Measurements from ENCODE around the gene SNX33.

DNA sequence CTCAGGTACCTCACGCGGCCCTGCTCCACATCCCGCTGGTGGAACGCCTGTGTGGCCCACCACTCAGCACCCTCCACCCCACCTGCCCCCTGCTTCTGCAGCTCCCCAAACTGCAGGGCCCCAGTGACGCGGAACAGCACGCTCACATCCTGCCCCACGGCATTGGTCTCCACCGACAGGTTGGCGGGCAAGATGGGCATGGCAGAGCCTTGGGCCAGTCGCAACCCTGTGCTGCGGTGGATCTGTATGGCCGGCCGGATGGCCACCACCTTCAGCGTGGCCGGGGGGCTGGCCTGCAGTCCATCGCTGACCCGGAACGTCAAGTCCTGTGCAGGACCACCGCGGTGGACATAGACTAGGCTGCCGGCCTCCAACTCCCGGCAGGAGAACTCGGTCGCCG lies 41.1 kb downstream of the SNX33 start:
- no peak for TF ChIP-seq EZH2phosphoT487 (IDR thresholded peaks at IDR 0.05; ENCODE audit: unreplicated experiment)
- TF ChIP-seq, protein P1, sequence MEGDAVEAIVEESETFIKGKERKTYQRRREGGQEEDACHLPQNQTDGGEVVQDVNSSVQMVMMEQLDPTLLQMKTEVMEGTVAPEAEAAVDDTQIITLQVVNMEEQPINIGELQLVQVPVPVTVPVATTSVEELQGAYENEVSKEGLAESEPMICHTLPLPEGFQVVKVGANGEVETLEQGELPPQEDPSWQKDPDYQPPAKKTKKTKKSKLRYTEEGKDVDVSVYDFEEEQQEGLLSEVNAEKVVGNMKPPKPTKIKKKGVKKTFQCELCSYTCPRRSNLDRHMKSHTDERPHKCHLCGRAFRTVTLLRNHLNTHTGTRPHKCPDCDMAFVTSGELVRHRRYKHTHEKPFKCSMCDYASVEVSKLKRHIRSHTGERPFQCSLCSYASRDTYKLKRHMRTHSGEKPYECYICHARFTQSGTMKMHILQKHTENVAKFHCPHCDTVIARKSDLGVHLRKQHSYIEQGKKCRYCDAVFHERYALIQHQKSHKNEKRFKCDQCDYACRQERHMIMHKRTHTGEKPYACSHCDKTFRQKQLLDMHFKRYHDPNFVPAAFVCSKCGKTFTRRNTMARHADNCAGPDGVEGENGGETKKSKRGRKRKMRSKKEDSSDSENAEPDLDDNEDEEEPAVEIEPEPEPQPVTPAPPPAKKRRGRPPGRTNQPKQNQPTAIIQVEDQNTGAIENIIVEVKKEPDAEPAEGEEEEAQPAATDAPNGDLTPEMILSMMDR (conservative IDR thresholded peaks at IDR 0.05; ENCODE audit: low read depth in 2 of 2) = no peak
- TF ChIP-seq, protein P2, sequence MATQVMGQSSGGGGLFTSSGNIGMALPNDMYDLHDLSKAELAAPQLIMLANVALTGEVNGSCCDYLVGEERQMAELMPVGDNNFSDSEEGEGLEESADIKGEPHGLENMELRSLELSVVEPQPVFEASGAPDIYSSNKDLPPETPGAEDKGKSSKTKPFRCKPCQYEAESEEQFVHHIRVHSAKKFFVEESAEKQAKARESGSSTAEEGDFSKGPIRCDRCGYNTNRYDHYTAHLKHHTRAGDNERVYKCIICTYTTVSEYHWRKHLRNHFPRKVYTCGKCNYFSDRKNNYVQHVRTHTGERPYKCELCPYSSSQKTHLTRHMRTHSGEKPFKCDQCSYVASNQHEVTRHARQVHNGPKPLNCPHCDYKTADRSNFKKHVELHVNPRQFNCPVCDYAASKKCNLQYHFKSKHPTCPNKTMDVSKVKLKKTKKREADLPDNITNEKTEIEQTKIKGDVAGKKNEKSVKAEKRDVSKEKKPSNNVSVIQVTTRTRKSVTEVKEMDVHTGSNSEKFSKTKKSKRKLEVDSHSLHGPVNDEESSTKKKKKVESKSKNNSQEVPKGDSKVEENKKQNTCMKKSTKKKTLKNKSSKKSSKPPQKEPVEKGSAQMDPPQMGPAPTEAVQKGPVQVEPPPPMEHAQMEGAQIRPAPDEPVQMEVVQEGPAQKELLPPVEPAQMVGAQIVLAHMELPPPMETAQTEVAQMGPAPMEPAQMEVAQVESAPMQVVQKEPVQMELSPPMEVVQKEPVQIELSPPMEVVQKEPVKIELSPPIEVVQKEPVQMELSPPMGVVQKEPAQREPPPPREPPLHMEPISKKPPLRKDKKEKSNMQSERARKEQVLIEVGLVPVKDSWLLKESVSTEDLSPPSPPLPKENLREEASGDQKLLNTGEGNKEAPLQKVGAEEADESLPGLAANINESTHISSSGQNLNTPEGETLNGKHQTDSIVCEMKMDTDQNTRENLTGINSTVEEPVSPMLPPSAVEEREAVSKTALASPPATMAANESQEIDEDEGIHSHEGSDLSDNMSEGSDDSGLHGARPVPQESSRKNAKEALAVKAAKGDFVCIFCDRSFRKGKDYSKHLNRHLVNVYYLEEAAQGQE (IDR thresholded peaks at IDR 0.05; ENCODE audit: unreplicated experiment) = no peak
- no peak for TF ChIP-seq CREB1 (CRISPR knock-in tag; IDR thresholded peaks at IDR 0.05; ENCODE audit: low read depth)
- no peak for TF ChIP-seq EZH2 (IDR thresholded peaks at IDR 0.05; ENCODE audit: low read depth, unreplicated experiment)
- no peak for TF ChIP-seq POLR2AphosphoS5 (IDR thresholded peaks at IDR 0.05; ENCODE audit: low read depth)
- no peak for TF ChIP-seq NANOG (IDR thresholded peaks at IDR 0.05; ENCODE audit: borderline replicate concordance)
